HG02870 (cell line): ENCODE results near the gene SRSF4.
"Not testable (repeated sequence)": the region's sequence is repeated elsewhere in the genome, so short reads cannot be mapped to it uniquely, and the experiment has no call there.

Experiments used
- ATAC-seq: cut with Tn5 transposase; IDR thresholded peaks from one replicate; pipeline ENCODE4 v1.9.1; 2021; ENCODE audit warnings: mild to moderate bottlenecking, moderate library complexity; ENCODE audit not compliant: unreplicated experiment

The SRSF4 gene

GRCh38 chr1:29166291-29166878 lies 15.3 kb downstream of the SRSF4 start:
- no peak for ATAC-seq

GRCh38 chr1:29164588-29164987 lies 17.1 kb downstream of the SRSF4 start:
- ATAC-seq = no peak

GRCh38 chr1:29162476-29163138 lies 19.1 kb downstream of the SRSF4 start:
- no peak for ATAC-seq

- no peak for ATAC-seq
These were observed 19.7 kb downstream of the SRSF4 start for GRCh38 chr1:29162025-29162424.

GRCh38 chr1:29159773-29160172 lies 21.9 kb downstream of the SRSF4 start:
- no peak for ATAC-seq

- ATAC-seq = no peak
These were observed 24.5 kb downstream of the SRSF4 start for GRCh38 chr1:29157269-29157601.

- ATAC-seq = no peak
These were observed 25.0 kb downstream of the SRSF4 start for GRCh38 chr1:29156543-29157268.

- no peak for ATAC-seq
These were observed 29.5 kb downstream of the SRSF4 start for GRCh38 chr1:29152046-29152805.

GRCh38 chr1:29150346-29150745 lies 31.4 kb downstream of the SRSF4 start:
- ATAC-seq = not testable (repeated sequence)

- ATAC-seq = no peak
These were observed 32.8 kb downstream of the SRSF4 start for GRCh38 chr1:29148656-29149491.

- ATAC-seq = no peak
These were observed 35.8 kb downstream of the SRSF4 start for GRCh38 chr1:29145739-29146437.

- no peak for ATAC-seq
These were observed 37.5 kb downstream of the SRSF4 start for GRCh38 chr1:29144178-29144577.

GRCh38 chr1:29142714-29143113 lies 39.0 kb downstream of the SRSF4 start:
- ATAC-seq = no peak

- ATAC-seq = no peak
These were observed 45.2 kb downstream of the SRSF4 start for GRCh38 chr1:29136391-29136915.

- no peak for ATAC-seq
These were observed 47.0 kb downstream of the SRSF4 start for GRCh38 chr1:29134695-29135028.

GRCh38 chr1:29133861-29134694 lies 47.6 kb downstream of the SRSF4 start:
- no peak for ATAC-seq

- ATAC-seq = not testable (repeated sequence)
These were observed 50.6 kb downstream of the SRSF4 start for GRCh38 chr1:29131056-29131455.

GRCh38 chr1:29129916-29130315 lies 51.8 kb downstream of the SRSF4 start:
- no peak for ATAC-seq

GRCh38 chr1:29128739-29129138 lies 53.0 kb downstream of the SRSF4 start:
- ATAC-seq = no peak
